Measurements from ENCODE around the gene TBC1D9B.

Gene TBC1D9B

DNA sequence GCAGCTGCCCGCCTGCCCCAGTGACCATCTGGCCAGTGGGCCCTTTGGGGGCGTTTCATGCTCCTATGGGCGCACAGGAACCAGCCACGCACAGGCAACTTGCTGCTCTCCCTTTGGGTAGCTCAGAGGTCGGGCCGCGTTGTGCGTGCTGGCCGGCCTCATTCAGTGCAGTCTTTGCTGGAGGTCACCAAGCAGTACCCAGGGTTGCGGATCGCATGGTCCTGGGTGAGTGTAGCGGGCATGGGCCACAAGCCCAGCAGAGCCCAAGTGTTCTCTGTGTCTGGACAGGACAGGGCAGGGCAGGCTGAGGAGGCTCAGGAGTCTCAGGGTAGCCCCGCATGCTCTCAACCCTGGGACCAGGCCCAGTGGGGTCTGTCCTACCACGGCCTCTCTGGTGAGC, 39.2 kb downstream of the TBC1D9B start:
- no peak for DNase-seq

DNA sequence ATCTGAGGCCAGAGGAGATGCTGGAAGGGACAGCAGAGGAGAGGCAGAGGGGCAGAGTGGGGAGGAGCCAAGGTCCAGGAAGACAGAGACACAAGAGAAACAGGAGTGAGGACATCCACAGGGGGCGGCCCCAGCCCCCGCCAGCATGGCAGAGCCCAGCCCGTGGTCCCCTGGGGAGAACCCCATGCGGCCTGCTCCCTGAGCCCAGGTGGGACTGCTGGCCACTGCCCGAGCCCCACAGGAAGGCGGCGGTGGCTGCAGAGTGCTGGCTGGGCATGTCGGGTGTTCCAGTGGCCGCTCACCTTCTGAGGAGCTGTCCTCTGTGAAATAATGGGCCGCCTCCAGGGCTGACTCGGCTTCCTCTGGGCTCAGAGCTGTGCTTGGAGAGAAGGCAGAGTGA, 40.2 kb downstream of the TBC1D9B start:
- no peak for DNase-seq

DNA sequence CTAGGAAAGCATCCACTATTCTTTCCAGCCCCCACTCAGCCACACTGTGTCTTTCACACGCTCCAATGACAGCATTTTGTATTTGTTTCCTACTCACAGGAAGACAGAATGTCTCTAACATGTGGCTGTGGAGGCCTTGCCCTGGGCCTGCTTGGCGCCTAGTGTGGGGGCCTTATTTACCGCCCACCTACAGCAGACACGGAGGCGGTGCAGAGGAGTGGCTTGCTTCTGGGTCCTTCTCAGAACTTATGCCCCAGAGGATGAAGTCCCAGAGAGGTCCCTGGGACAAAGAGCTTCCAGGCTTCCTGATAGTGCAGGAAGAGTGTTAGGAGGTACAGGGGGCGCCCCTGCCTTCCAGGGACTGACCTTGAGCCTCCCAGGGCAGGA, 40.6 kb downstream of the TBC1D9B start:
- DNase-seq = no peak

DNA sequence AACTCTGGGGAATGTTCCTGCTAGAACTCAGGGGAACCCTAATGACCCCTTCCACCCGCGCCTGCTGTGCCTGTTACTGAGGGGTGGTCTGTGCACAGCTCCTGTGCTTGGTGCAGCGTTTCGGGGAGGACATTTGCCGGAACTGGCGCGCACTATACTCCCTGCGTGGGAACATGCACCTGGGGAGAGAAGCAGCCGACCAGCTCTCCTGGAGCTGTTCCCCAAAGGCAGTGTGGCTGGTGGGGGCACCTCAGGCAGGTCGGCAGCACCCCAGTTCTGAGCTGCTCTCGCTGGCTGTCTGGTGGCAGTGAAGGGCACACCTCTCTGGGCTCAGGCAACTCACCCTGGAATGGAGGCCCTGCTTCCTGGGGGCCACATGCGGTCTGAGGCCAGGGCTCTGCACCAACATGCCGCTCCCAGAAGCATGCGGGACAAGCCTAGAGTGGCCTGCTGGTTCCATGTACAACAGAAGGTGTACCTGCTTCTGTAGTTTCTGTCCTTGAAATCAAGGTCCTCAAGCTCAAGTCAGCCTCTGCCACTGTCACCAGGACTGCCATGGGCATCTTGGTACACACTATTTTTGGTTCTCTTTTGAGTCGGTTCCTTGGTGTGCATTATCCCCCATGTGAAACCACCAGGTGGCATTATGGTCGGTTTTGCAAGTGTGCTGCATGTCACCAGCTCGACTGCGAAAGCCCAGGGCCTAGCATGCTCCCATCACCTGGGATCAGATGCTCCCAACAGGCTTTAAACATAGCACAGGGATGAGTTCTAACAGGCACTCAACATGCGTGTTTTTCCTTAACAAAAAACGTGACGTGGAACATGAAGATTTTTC, 41.2 kb downstream of the TBC1D9B start:
- no peak for DNase-seq

DNA sequence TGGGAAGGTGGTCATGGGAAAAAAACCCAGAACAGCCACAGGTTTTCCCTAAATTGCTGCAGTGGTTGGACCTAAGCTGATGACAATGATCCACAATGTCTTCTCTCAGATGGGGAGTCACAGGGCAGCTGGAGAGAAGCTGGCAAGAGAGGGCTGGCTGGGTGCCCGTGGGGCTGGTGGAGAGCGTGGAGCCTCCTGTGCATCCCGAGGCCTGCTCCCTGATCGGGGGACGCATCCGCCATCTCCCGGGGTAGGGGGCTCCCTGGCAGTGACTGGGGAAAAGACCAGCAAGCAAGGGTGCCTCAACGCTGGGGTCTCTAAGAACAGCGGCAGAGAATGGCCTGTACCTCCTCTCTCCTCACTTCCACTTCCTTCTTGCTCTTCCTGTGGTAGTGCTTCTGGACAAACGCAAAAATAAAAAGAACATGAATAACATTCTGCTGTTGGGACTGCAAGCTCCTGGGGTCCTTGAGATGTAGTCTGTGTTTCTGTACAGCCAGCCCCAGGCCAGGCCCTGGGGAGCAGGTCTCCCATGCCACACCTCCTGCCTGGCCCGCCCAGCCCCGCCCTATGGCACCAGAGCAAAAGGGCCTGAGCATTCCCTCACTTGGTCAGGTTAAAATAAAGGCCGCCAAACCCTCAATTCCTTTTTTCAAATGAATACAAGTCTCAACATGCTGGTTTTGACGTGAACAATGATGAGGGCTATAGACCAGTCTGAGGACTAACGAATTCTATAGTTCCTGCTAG, 42.0 kb downstream of the TBC1D9B start:
- DNase-seq = no peak

DNA sequence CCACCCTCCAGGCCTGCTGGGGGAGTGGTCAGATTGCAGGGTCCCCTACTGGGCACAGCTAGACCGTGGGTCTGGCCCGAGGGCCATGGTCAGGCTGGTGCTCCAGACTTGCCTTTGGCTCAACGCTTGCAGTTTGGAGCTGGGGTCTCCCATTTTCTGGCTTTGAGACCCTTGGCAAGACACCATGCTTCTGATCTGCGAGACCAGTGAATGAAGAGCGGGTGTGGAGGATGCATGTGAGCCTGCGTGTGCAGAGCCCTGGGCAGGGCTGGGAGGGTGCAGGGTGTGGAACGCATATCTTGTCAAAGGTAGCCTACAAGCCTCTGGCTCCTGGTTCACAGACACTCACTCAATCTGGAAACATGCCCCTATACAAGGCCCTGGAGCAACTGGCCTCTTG, 43.0 kb downstream of the TBC1D9B start:
- no peak for DNase-seq

DNA sequence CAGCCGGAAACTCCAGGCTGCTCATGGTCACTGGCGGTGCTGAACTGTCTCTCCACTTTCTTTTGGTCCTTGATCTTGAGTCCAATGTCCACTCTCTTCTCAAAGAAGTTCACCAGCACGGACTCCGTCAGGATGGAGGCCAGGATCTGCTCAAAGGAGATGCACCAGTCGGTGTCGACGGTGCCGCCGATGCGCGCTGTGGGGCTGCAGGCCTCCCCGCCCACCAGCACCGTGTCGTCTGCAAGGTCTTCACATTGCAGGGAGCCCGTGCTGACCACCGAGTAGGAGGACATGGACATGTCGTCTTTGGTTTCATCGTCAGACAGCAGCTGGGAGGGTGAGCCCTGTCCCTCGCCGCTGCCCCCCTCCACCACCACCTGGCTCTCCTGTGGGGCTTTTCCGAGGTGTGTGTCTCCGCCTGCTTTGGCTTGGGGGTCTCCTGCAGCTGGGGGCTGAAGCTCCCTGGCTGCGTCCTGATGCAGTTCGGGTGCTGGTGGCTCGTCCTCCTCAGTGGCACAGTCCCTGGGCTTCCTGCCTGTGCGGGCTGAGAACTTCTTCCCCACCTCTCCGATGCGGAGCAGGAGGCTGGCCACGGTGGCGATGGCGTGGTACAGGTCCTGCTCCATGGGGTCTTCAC, 44.1 kb downstream of the TBC1D9B start:
- DNase-seq = no peak

DNA sequence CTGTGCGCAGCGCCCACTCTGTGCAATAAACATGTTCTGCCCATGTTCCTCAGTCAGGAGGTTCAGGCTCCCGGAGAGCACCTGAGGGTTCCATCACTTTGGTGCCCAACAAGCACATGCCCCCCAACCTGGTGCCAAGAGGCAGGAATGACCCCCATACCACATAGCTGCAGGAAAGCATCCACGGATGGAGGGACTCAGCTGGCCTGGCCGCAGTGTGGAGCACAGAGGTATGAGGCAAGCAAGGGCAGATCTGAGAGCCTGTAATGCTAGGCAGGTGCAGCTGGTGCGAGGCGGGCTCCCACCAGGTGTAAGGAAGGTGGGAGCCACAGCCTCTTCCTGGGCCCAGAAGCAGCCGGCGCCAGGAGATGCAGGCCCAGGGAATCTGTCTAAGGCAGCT, 44.8 kb downstream of the TBC1D9B start:
- DNase-seq = no peak

DNA sequence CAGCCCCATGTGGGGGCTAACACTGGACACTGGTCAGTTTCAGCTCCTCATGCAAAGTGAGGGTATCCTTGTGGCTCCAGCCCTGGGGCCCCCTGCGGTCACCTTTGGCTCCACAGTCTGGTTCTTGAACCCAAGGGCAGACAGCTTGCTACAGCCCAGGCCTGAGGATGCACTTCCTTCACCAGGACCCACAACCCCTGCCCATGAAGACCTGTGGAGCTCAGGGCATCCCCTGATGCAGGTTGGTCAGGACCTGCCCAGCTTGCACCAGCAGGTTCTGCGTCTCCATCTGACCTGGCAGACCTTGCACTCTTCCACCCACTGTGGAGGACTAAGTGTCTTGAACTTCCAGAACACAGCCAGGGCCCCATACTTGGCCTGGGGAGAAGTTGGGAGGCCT, 45.4 kb downstream of the TBC1D9B start:
- no peak for DNase-seq

DNA sequence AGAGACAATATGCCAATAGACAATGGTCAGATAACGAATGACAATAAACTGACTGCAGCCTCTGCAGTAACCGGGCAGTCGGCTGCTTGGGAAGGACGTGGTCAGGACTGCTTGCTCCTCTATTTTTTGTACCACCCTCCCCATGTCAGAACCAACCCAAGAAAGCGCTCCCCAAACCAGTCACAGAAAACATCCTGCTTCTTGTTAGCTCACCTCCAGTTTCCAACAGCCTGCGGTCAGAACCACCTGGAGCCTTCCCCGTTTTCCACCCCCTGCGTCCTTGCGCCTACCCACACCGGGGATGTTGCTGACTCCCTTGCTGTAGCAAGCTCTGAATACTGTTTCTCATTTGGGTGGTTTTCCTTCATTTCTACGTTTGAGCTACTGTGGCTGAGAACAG, 47.4 kb downstream of the TBC1D9B start:
- DNase-seq = no peak

DNA sequence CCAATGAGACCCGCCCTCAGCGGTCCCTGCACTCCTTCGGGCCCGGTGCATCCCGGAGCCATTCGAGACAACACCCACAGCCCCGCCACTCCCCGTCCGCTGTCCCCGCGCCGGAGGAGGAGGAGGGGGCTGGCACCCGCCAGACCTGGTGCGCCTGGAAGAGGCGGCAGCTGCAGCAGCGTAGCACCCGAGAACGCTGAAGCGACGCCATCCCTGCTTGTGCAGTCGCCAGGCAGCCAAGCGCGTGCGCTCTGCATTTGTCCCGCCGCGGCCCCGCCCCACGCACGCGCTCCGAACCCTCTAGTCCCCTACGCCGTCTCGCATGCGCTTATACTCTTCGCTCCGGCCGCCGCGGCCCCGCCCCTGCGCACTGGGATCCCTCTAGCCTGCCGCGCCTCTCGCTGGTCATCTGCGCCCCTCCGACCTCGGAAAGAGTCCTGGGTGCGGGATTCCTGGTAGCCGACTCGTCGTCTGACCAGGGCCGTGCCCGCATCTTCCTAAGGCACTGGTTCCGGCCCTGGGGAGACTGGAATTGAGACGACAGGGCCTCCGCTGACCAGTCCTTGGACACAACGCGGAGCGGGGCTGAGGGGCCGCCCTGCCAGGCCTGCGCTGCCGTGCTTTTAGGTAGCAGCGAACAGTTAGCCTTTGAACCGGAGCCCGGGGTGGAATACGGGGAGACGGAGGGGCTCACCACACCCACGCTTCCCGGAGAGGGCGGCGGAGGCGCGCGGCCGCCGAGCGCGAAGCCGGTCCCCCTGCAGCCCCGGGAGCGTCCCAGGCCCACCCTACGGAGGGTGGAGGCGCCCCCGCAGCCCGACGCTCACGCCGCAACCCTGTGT, 48.9 kb downstream of the TBC1D9B start, which contains the start of gene MRNIP:
TSS of gene MRNIP (minus strand) at position 232 of the 842 bp plus-strand sequence. CDS start at position 211, 21 bp downstream.
- DNase-seq = peak; percentile 70

DNA sequence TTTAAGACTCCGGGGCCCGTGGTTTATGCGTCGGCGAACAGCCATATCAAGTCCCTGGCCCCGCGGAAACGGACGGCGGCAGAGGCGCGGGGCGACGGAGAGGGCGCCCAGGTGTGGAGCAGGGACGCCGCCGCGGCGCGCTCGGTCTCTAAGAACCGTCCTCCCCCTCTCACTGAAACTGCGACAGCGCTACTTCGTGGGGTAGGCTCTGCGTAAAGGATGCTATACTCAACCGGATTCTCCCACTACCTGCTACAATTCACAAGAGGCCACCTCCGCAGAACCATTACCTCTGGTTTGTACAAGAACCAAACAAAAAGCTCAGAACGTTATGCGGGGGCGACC, 49.5 kb downstream of the TBC1D9B start:
- peak; percentile 6 for DNase-seq

DNA sequence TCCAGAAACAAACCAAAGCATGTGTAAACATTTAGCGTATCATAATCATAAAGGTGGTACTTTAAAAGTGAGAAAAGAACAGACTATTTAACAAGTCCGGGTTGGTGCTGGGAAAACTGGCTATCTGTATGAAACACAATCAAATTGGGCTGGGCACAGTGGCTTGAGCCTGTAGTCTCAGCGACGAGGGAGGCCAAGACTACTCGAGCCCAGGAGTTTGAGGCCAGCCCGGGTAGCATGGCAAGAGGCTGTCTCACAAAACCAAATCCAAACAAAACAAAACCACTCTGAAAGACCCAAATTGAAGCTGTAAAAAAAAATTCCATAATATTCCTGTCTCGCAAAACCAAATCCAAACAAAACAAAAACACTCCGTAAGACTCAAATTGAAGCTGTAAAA, 53.3 kb downstream of the TBC1D9B start:
- DNase-seq = no peak

DNA sequence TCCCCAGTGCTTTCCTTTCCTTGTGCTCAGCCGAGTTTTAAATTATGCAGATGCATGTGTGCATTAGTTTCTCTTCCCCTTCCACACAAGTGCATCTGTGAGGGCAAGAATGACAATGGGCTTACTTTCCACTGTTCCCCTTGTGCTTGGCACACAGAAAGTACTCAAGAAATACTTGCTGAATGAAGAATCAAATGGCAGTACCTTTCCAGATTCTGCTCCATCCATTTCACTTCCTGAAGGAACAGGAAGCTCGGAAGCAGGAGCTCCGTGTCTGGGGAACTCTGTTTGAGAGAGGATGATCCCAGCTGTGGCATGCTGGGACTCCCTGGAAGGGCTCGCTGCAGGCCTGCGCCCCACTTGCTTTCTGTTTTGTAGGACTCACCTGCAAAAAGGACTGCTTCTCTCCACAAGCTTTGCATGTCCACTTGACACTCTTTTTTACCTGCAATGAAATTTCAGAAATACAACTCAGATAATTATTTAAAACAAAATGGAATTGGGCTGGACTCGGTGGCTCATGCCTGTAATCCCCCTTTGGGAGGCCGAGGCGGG, 54.6 kb downstream of the TBC1D9B start:
- no peak for DNase-seq

DNA sequence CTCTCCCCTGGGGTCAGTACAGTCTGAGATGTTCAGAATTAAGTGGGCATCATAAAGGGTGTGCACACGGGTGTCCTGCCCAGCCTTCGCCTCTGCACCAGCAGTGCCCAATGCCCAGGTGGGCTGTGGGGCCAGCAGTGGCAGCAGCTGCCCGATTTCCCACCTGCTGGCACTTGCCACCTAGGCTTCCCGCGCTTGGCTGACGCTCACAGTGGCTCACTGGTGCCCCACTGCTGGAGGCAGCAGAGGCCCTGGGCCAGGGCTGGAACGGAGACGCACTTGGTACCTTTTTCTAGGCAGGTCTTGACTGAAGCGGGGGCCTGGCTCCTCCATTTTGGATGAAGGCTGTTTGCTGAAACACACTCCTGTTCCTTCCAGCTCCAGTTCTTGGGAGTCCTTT, 66.1 kb downstream of the TBC1D9B start:
- no peak for DNase-seq

DNA sequence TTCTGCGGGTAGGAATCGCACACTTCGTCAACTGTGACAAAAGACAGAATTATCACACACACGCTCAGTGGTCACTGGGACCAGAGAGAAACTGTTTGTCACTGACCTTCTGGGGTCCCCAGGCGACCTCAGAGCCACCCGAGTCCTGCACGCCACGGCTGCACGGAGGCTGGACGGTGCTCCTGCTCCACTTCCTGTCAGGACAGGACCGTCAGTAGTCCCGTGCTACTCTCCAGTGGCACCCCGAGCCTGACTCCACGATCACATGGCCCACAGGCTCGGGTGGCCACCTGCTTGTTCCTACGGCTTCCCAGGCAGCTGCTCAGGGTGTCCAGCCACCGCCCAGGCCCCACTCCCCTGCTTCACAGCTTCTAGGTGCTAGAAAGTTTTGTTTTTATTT, 66.9 kb downstream of the TBC1D9B start:
- no peak for DNase-seq

DNA sequence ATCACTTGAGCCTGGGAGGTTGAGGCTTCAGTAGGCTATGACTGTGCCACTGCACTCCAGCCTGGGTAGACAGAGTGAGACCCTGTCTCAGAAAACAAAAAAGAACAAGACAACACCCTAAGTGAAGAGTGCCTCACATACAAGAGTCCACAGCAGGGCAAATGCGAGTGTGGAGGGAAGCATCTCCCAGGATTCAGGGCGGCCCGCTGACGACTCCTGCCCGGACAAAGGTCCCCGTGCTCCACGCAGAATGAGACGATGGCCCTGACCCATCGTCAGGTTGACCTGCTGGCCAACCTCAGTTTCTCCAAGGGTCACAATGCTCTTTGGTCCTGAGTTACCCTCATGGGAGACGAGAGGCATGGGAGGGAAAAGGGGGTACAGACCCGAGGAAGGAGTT, 67.4 kb downstream of the TBC1D9B start:
- no peak for DNase-seq

DNA sequence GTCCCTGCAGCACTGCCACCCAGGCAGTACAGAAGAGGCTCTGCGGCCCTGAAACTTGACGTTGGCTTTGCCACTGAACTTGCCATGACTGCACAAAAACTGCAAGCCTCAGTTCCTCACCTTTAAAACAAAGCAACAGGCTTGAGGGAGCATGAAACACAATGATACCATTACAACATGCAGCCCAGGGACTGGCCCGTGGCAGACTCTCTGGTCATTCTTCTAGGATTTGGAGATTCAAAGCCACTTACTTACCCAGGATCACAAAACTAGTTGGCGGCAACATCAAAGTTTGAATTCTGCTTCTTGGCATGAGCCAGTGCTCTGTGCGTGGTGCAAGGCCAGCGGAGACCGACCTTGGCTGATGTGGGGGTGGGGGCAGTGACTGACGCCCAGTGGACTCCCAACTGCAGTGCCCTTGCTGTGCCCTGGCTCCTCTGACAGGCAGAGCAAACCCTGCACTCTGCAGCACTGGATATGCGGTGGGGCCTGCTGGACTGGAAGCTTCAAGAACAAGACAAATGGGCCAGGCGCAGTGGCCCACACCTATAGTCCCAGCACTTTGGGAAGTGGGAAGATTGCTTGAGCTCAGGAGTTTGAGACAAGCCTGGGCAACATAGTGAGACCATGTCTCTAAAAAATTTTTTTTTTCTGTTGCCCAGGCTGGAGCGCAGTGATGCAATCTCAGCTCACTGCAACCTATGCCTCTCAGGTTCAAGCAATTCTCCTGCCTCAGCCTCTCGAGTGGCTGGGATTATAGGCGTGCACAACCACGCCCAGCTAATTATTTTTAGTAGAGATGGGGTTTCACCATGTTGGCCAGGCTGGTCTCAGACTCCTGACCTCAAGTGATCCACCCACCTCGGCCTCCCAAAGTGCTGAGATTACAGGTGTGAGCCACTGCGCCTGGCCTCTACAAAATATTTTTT, 68.1 kb downstream of the TBC1D9B start:
- DNase-seq = no peak

DNA sequence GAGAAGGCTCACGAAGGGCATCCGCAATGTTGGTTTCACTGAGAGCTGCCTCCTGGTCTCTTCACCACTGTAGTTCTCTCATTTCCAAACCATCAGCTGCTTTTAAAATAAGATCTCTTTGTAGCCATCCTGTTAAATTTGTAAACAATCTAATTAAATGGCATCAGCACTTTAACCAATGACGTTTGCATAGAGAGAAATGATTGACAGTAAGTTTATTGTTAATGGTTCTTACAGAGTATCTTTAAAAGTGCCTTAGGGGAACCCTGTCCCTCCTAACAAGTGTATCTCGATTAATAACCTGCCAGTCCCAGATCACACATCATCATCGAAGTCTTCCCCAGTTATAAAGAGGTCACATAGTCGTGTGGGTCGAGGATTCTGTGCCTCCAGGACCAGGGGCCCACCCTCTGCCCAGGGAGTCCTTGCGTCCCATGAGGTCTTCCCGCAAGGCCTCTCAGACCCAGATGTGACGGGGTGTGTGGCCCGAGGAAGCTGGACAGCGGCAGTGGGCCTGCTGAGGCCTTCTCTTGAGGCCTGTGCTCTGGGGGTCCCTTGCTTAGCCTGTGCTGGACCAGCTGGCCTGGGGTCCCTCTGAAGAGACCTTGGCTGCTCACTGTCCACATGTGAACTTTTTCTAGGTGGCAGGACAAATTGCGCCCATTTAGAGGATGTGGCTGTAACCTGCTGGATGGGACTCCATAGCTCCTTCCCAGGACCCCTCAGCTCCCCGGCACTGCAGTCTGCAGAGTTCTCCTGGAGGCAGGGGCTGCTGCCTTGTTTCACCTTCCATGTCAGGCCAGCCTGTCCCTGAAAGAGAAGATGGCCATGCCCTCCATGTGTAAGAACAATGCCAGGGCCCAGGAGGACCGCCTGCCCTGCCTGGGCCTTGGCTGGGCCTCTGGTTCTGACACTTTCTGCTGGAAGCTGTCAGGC, 70.4 kb downstream of the TBC1D9B start:
- no peak for DNase-seq

Measured in NCI-H1417 treated with DMSO at 0.1 percent for 48 hours (cell line).